Measurements from ENCODE around the gene PPARGC1A. TPM values are rescaled to one million over a fixed set of nuclear protein-coding genes. Genes with fewer than 3 reads are reported as not detected.

PPARGC1A gene
- total RNA-seq, 1 donor: 0.81 TPM

DNA sequence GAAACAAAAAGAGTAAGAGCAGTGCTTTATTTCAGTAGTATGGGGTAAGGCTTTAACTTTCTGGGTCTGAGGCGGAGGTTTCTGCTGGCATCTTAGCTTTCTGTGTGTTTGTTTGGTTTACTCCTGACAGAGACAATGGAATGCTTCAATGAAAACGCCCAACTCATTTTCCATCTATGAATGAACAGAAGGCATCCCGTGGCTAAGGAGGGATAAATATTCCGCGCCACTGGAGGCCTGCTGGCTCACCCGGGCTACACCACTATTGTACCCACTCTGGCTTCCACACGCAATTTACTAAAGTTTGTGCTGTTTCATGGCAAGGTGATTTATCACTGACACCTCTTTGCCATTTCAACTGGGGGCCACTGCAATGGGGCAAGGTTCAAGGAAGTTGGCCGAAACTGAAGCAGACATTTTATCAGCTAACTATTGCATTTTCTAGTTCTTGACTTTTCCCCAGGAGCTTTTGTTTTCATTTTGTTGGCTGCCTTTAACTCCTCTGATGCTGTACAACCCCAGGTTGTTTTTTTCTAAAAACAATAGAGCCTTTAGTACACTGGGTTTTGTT, 32.8 kb upstream of the PPARGC1A start:
- TF ChIP-seq, protein P1, sequence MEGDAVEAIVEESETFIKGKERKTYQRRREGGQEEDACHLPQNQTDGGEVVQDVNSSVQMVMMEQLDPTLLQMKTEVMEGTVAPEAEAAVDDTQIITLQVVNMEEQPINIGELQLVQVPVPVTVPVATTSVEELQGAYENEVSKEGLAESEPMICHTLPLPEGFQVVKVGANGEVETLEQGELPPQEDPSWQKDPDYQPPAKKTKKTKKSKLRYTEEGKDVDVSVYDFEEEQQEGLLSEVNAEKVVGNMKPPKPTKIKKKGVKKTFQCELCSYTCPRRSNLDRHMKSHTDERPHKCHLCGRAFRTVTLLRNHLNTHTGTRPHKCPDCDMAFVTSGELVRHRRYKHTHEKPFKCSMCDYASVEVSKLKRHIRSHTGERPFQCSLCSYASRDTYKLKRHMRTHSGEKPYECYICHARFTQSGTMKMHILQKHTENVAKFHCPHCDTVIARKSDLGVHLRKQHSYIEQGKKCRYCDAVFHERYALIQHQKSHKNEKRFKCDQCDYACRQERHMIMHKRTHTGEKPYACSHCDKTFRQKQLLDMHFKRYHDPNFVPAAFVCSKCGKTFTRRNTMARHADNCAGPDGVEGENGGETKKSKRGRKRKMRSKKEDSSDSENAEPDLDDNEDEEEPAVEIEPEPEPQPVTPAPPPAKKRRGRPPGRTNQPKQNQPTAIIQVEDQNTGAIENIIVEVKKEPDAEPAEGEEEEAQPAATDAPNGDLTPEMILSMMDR (IDR thresholded peaks at IDR 0.05; ENCODE audit: insufficient read depth, low read length): no peak
- DNase-seq (ENCODE audit: low read depth): no peak
- no peak overlapping the region for H3K4me3 ChIP-seq (ENCODE audit: low read depth, low read length)

DNA sequence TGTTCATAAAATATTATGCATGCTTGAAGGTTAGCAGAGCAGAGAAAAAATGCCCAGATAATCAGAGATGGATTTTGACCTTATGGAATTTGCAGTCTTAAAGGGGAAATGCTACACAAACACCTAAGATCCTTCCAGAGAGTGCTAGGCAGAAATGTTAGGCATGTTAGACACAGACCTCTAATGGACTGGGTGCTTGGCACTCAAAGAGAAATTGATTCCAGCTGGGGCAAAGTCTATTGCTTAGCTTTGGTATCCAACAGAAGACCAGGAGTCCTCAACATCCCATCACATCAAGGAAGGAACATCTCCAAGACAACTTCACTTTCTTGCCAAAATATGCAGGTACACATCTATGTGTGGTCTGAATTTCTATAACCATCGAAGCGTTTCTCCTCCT, 32.2 kb upstream of the PPARGC1A start:
- TF ChIP-seq, protein P1 (IDR thresholded peaks at IDR 0.05; ENCODE audit: insufficient read depth, low read length): no peak
- H3K4me3 ChIP-seq (ENCODE audit: low read depth, low read length): no peak overlapping the region
- DNase-seq (ENCODE audit: low read depth): no peak

DNA sequence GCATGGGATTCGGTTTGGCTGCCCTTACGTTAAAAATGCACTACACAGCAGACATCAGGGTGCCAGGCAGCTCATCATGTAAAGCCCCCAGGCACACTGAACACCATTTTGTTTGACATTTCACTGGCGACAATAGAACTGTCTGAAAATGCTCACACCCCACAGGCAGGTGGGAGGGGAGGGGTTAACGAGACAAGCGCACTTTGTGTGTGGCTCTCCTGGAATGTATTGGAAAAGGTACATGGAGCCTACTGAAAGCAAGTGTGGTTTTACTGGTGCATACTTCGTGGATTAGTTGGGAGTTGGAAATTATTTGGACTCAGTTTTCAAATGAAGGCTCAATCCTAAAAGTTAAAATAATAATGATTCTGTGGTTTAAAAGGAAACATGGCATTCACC, 31.6 kb upstream of the PPARGC1A start:
- TF ChIP-seq, protein P1 (IDR thresholded peaks at IDR 0.05; ENCODE audit: insufficient read depth, low read length): no peak
- no peak for DNase-seq (ENCODE audit: low read depth)
- H3K4me3 ChIP-seq (ENCODE audit: low read depth, low read length): no peak overlapping the region

DNA sequence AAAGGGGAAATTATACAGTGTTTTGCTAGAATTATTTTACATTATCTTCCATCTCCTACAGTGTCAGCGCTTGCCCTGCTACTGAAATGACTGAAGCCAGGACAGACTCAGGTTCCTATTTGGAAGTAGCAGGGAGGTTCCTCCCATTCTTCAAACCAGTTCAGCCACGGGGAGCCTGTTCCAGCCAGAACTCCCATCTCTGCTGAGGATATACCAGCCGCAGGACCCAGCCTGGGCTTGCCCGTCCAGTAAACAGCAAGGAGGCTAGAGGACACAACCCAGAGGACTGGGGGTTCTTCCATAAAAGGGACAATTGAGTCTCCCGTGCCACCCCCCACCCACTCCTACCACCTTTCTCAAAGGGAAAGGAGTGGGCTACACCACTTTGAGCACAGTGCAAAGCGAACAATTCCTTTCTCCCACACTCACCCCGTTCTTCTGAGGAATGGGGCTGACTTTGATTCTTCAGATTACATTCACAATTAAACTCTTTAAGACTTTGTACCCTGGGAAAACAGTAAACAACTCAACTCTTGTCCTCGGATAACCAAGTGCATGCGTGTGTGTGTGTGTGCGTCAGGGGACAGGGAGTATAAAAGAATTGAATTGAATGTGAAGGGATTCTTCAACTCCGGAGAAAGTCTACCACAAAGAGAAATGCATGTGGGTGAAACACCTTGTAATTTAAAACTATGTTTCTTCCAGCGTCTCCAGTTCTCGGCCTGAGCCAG, 31.0 kb upstream of the PPARGC1A start:
- H3K4me3 ChIP-seq (ENCODE audit: low read depth, low read length): no peak overlapping the region
- no peak for DNase-seq (ENCODE audit: low read depth)
- TF ChIP-seq, protein P1 (IDR thresholded peaks at IDR 0.05; ENCODE audit: insufficient read depth, low read length): no peak

DNA sequence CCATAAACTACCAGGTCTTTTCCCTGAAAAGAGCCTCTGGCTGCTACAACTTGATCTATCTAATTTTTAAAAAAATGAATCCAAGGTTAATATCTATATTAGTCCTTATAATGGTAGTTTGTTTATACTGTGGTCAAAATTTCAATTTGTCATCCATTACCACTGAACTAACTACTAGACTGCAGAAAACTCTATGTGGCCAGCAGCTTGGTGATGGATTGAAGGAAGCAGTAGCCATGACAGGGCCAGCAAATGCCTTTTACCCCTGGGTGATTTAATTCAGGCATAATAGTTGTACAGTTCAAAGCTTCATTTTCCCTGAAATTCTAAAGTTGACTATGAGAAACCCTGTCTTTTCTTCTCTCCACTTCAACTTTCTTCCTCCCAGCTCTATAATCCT, 30.4 kb upstream of the PPARGC1A start:
- TF ChIP-seq, protein P1 (IDR thresholded peaks at IDR 0.05; ENCODE audit: insufficient read depth, low read length): no peak
- DNase-seq (ENCODE audit: low read depth): no peak

DNA sequence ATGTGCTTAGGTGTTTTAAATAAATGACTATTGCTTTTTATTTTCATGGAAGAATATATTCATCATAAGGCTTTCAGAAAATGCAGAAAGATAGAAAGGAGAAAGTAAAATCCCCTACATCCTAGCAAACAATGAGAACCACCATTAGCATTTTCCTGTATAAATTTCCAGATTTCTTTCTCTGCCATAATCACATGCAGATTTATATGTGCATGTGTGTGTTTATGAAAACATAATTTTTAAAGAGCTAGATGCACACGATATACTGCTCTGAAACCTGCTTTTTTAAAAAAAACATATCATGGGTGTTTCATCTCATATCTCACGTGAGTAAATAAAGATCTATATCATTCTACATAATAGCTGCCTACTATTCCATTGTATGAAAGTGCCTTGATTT, 26.4 kb upstream of the PPARGC1A start:
- no peak overlapping the region for H3K4me3 ChIP-seq (ENCODE audit: low read depth, low read length)
- no peak for DNase-seq (ENCODE audit: low read depth)
- TF ChIP-seq, protein P1 (IDR thresholded peaks at IDR 0.05; ENCODE audit: insufficient read depth, low read length): no peak

More for the DNA sequence above, 30.4 kb upstream of the PPARGC1A start:
- no peak overlapping the region for H3K4me3 ChIP-seq (ENCODE audit: low read depth, low read length)

Data from fibroblast of the aortic adventitia (primary cell).